ENCODE results near the gene STX18. TPM values are rescaled to one million over a fixed set of nuclear protein-coding genes. Genes with fewer than 3 reads are reported as not detected.

The STX18 gene
- total and polyA plus RNA-seq, 2 donors (not counting 3 experiments of a cell fraction or from before 2014, with no cell fraction given), result 30.7 to 31.2 TPM

DNA sequence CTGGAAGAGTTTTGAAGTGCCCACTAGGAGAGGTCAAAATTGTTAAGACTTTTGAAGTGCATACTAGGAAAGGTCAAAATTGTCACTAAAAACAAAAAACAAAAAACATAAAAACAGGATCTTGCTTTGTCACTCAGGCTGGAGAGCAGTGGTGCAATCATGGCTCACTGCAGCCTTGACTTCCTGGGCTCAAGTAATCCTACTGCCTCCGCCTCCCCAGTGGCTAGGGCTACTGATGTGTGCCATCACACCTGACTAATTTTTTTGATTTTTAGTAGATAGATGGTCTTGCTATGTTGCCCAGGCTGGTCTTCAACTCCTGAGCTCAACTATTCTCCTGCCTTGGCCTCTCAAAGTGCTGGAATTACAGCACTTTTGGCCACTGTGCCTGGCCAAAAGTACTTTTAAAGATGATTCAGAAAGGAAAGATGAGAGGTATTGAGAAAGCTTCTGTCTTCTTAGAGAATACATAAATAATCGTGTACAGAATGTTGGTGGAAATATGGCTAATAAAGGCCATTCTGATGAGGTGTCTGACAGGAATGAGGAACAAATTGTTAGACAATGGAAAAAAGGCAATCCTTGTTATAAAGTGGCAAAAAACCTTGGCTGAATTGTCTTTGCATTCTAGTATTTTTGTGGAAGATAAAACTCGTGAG lies 43.3 kb upstream of the STX18 start:
- Histone ChIP-seq H3K27me3 (ENCODE audit: control insufficient read depth in 2 of 2, insufficient read depth in 2 of 2, low read length in 2 of 2) (no peaks in the 10 kb centered on the region), H3K4me2 (ENCODE audit: insufficient read depth, low read length) (no peak overlapping the region), H3K79me2 (ENCODE audit: control insufficient read depth, insufficient read depth, low read length) (no peaks in the 10 kb centered on the region), H3K9ac (replicated peaks; ENCODE audit: extremely low read depth, insufficient read depth, low read length) (no peak overlapping the region), H4K20me1 (replicated peaks; ENCODE audit: control insufficient read depth, extremely low read depth, insufficient read depth, low read length) (no peaks in the 10 kb centered on the region), H3K9me1 (replicated peaks; ENCODE audit: control insufficient read depth, extremely low read depth, insufficient read depth, low read length) (no peaks in the 10 kb centered on the region), H2AFZ (ENCODE audit: low read depth, low read length) (no peak overlapping the region), H3K9me3 (replicated peaks; ENCODE audit: control insufficient read depth, insufficient read depth, low read length) (no peaks in the 10 kb centered on the region), H3K36me3 (ENCODE audit: control insufficient read depth in 2 of 2, extremely low read depth in 1 of 2, insufficient read depth in 2 of 2, low read length in 2 of 2) (no peaks in the 10 kb centered on the region), H3K27ac (ENCODE audit: insufficient read depth, low read depth, low read length) (no peak overlapping the region), H3K4me1 (ENCODE audit: control insufficient read depth, extremely low read depth, insufficient read depth, low read length) (peaks cover 1% of the 10 kb centered on the region), H3K4me3 (replicated peaks in 1 of 3; ENCODE audit: insufficient read depth in 1 of 3, low read depth in 1 of 3, low read length in 3 of 3) (no peak overlapping the region)
- no peak for FAIRE-seq
- DNase-seq (ENCODE audit: low read depth, low spot score), result no peak
- TF ChIP-seq MAX (IDR thresholded peaks at IDR 0.05; ENCODE audit: insufficient read depth, insufficient read length) (no peak), POLR2AphosphoS5 (IDR thresholded peaks at IDR 0.05; ENCODE audit: insufficient read depth, low read depth, low read length) (no peak), POLR2A (IDR thresholded peaks at IDR 0.05; ENCODE audit: low read depth, low read length) (no peak), JUN (IDR thresholded peaks at IDR 0.05; ENCODE audit: borderline replicate concordance, insufficient read depth, insufficient read length, low read depth) (no peak), MYC (IDR thresholded peaks at IDR 0.05; ENCODE audit: low read depth, low read length) (no peak), GATA2 (IDR thresholded peaks at IDR 0.05; ENCODE audit: insufficient read depth, insufficient read length, low read depth, low read length) (no peak), FOS (IDR thresholded peaks at IDR 0.05; ENCODE audit: borderline replicate concordance, insufficient read depth, low read length) (no peak), EZH2 (IDR thresholded peaks at IDR 0.05; ENCODE audit: borderline replicate concordance, low read depth, low read length, severe bottlenecking) (no peak)
- TF ChIP-seq, protein P1, sequence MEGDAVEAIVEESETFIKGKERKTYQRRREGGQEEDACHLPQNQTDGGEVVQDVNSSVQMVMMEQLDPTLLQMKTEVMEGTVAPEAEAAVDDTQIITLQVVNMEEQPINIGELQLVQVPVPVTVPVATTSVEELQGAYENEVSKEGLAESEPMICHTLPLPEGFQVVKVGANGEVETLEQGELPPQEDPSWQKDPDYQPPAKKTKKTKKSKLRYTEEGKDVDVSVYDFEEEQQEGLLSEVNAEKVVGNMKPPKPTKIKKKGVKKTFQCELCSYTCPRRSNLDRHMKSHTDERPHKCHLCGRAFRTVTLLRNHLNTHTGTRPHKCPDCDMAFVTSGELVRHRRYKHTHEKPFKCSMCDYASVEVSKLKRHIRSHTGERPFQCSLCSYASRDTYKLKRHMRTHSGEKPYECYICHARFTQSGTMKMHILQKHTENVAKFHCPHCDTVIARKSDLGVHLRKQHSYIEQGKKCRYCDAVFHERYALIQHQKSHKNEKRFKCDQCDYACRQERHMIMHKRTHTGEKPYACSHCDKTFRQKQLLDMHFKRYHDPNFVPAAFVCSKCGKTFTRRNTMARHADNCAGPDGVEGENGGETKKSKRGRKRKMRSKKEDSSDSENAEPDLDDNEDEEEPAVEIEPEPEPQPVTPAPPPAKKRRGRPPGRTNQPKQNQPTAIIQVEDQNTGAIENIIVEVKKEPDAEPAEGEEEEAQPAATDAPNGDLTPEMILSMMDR (IDR thresholded peaks at IDR 0.05; ENCODE audit: extremely low read depth in 1 of 2, insufficient read depth in 1 of 2, low read depth in 1 of 2, low read length in 2 of 2), result no peak
- dilution Hi-C loops (cut with MboI; ENCODE audit: extremely low pct_ligation_motif_present, low sequenced_read_pairs), result no loop called here
- no TSS peak for BruUV-seq (replicated peaks)
- POLR2A ChIA-PET, result no interaction called here
- CTCF ChIA-PET, result interaction anchor here (1.2 kb wide), 1 partner anchor 10 kb away, joined by 3 read pairs; no protein-coding TSS in a partner anchor
- intact Hi-C loops (cut with micrococcal nuclease), result no loop called here
